Measurements from ENCODE around the gene IMMP2L. TPM values are rescaled to one million over a fixed set of nuclear protein-coding genes. Genes with fewer than 3 reads are reported as not detected.

IMMP2L gene
- total and polyA plus RNA-seq, 4 donors = 7.3 to 21.1 (median 12.4) TPM

- no peak for DNase-seq (ENCODE audit: low spot score)
- H3K9me3 ChIP-seq (ENCODE audit: control insufficient read depth in 4 of 4, low read length in 3 of 4) = no peaks in the 10 kb centered on the region
- WGBS = 79% methylated on average over 1 of the region's 1 CpG
- no peak overlapping the region for H3K27ac ChIP-seq (ENCODE audit: low read depth in 1 of 2, low read length in 2 of 2)
- no peaks in the 10 kb centered on the region for H3K27me3 ChIP-seq (ENCODE audit: control insufficient read depth in 4 of 4, insufficient read depth in 4 of 4, low read length in 3 of 4)
- no peak overlapping the region for H3K4me3 ChIP-seq (ENCODE audit: low read depth in 1 of 3, low read length in 3 of 3)
- TF ChIP-seq FOXA2 (IDR thresholded peaks at IDR 0.05) (no peak), EGR1 (IDR thresholded peaks at IDR 0.05; ENCODE audit: low read depth in 2 of 2) (no peak), MAX (IDR thresholded peaks at IDR 0.05) (no peak), HNF4G (IDR thresholded peaks at IDR 0.05) (no peak), RAD21 (IDR thresholded peaks at IDR 0.05) (no peak), CTCF (IDR thresholded peaks at IDR 0.05; ENCODE audit: low read depth, low read length, missing input control) (no peak), TAF1 (conservative IDR thresholded peaks at IDR 0.05) (no peak), RXRA (IDR thresholded peaks at IDR 0.05) (no peak), ATF3 (IDR thresholded peaks at IDR 0.05) (no peak), HNF4A (conservative IDR thresholded peaks at IDR 0.05) (no peak), SP1 (IDR thresholded peaks at IDR 0.05) (no peak), GABPA (IDR thresholded peaks at IDR 0.05 in 1 of 2, conservative IDR thresholded peaks at IDR 0.05 in 1 of 2) (no peak), NR2F2 (IDR thresholded peaks at IDR 0.05) (no peak), FOXA1 (IDR thresholded peaks at IDR 0.05) (no peak), JUND (IDR thresholded peaks at IDR 0.05) (no peak), ZBTB33 (IDR thresholded peaks at IDR 0.05) (no peak), YY1 (IDR thresholded peaks at IDR 0.05) (no peak), REST (IDR thresholded peaks at IDR 0.05) (no peak)
- H3K36me3 ChIP-seq (ENCODE audit: control insufficient read depth in 4 of 4, insufficient read depth in 3 of 4, low read depth in 1 of 4, low read length in 3 of 4) = no peaks in the 10 kb centered on the region
- no peak overlapping the region for H3K9ac ChIP-seq (ENCODE audit: low read depth in 1 of 2, low read length in 2 of 2)
- no peaks in the 10 kb centered on the region for H3K4me1 ChIP-seq (ENCODE audit: control insufficient read depth in 4 of 4, insufficient read depth in 4 of 4, low read length in 3 of 4)
Measured at GRCh38 chr7:111094419-111094818, 467.9 kb downstream of the IMMP2L start.

Data from liver (tissue), 9 donors.